ENCODE data around the gene TMEM125.

Gene TMEM125

GRCh38 chr1:43315963-43316737, 46.4 kb downstream of the TMEM125 start:
- no peak overlapping the region for H3K23ac ChIP-seq (ENCODE audit: low read length)
- no peak overlapping the region for H3K27ac ChIP-seq (ENCODE audit: low read depth, low read length)
- no peak overlapping the region for H4K91ac ChIP-seq (ENCODE audit: low read depth, low read length)
- H4K12ac ChIP-seq (ENCODE audit: low read depth, low read length) = no peak overlapping the region
- no peaks in the 10 kb centered on the region for H3K27me3 ChIP-seq (ENCODE audit: insufficient read depth, low read length)
- no peaks in the 10 kb centered on the region for H3K4me1 ChIP-seq (ENCODE audit: control insufficient read depth in 1 of 2, insufficient read depth in 2 of 2, low read length in 2 of 2)
- no peak overlapping the region for H2BK12ac ChIP-seq (ENCODE audit: low read length)
- H3K4me2 ChIP-seq (ENCODE audit: low read length) = no peak overlapping the region
- H3K79me1 ChIP-seq (ENCODE audit: low read length) = no peaks in the 10 kb centered on the region
- no peak overlapping the region for H2BK120ac ChIP-seq (ENCODE audit: insufficient read depth, low read length, poor library complexity)
- H3K14ac ChIP-seq (ENCODE audit: low read length) = no peak overlapping the region
- no peaks in the 10 kb centered on the region for H3K9me3 ChIP-seq (ENCODE audit: insufficient read depth, low read depth, low read length)
- WGBS (ENCODE audit: extremely low coverage, insufficient coverage, insufficient read length) = no CpG with 5 or more reads among the region's 10 CpGs
- H3K4me3 ChIP-seq (ENCODE audit: low read depth, low read length) = no peak overlapping the region
- DNase-seq = no peak
- no peaks in the 10 kb centered on the region for H3K36me3 ChIP-seq (ENCODE audit: control insufficient read depth in 1 of 2, insufficient read depth in 2 of 2, low read length in 2 of 2)
- H2AFZ ChIP-seq (ENCODE audit: insufficient read depth, low read length, poor library complexity) = no peak overlapping the region
- H2AK5ac ChIP-seq (ENCODE audit: low read length) = no peak overlapping the region
- no peaks in the 10 kb centered on the region for H3K79me2 ChIP-seq (ENCODE audit: control insufficient read depth, insufficient read depth, low read length, poor library complexity)
- H4K8ac ChIP-seq (ENCODE audit: low read depth, low read length) = no peak overlapping the region
- no peak overlapping the region for H3K4ac ChIP-seq (ENCODE audit: low read depth, low read length)
- no peak overlapping the region for H3K9ac ChIP-seq (ENCODE audit: low read length)
- no peak overlapping the region for H2BK5ac ChIP-seq (ENCODE audit: low read depth, low read length, poor library complexity)
- H3K18ac ChIP-seq (ENCODE audit: low read length) = no peak overlapping the region

GRCh38 chr1:43316738-43317520, 47.1 kb downstream of the TMEM125 start:
- H2BK12ac ChIP-seq (ENCODE audit: low read length) = no peak overlapping the region

GRCh38 chr1:43317817-43318471, 48.2 kb downstream of the TMEM125 start:
- Histone ChIP-seq H3K79me1 (ENCODE audit: low read length) (no peaks in the 10 kb centered on the region), H3K4me1 (ENCODE audit: control insufficient read depth in 1 of 2, insufficient read depth in 2 of 2, low read length in 2 of 2) (peaks cover 5% of the 10 kb centered on the region in 2 experiments), H4K12ac (ENCODE audit: low read depth, low read length) (no peak overlapping the region), H2BK5ac (ENCODE audit: low read depth, low read length, poor library complexity) (no peak overlapping the region), H4K91ac (ENCODE audit: low read depth, low read length) (no peak overlapping the region), H4K8ac (ENCODE audit: low read depth, low read length) (no peak overlapping the region), H3K27me3 (ENCODE audit: insufficient read depth, low read length) (no peaks in the 10 kb centered on the region), H3K27ac (ENCODE audit: low read depth, low read length) (no peak overlapping the region), H3K36me3 (ENCODE audit: control insufficient read depth in 1 of 2, insufficient read depth in 2 of 2, low read length in 2 of 2) (no peaks in the 10 kb centered on the region), H3K9ac (ENCODE audit: low read length) (no peak overlapping the region), H2AFZ (ENCODE audit: insufficient read depth, low read length, poor library complexity) (no peak overlapping the region), H3K4ac (ENCODE audit: low read depth, low read length) (no peak overlapping the region), H3K18ac (ENCODE audit: low read length) (no peak overlapping the region), H3K23ac (ENCODE audit: low read length) (no peak overlapping the region), H2BK120ac (ENCODE audit: insufficient read depth, low read length, poor library complexity) (no peak overlapping the region), H3K4me3 (ENCODE audit: low read depth, low read length) (no peak overlapping the region), H3K4me2 (ENCODE audit: low read length) (no peak overlapping the region), H3K14ac (ENCODE audit: low read length) (no peak overlapping the region), H2AK5ac (ENCODE audit: low read length) (no peak overlapping the region), H3K9me3 (ENCODE audit: insufficient read depth, low read depth, low read length) (no peaks in the 10 kb centered on the region), H3K79me2 (ENCODE audit: control insufficient read depth, insufficient read depth, low read length, poor library complexity) (no peaks in the 10 kb centered on the region), H2BK12ac (ENCODE audit: low read length) (no peak overlapping the region)
- peak in 1 of 2 donors; percentile 19 for DNase-seq
- no CpG with 5 or more reads among the region's 15 CpGs for WGBS (ENCODE audit: extremely low coverage, insufficient coverage, insufficient read length)

More at GRCh38 chr1:43316738-43317520, 47.1 kb downstream of the TMEM125 start:
- no peak for DNase-seq
- Histone ChIP-seq H4K91ac (ENCODE audit: low read depth, low read length) (no peak overlapping the region), H2BK5ac (ENCODE audit: low read depth, low read length, poor library complexity) (no peak overlapping the region), H2AFZ (ENCODE audit: insufficient read depth, low read length, poor library complexity) (no peak overlapping the region), H3K18ac (ENCODE audit: low read length) (no peak overlapping the region), H3K79me2 (ENCODE audit: control insufficient read depth, insufficient read depth, low read length, poor library complexity) (no peaks in the 10 kb centered on the region), H3K4me3 (ENCODE audit: low read depth, low read length) (no peak overlapping the region), H3K9ac (ENCODE audit: low read length) (no peak overlapping the region), H3K79me1 (ENCODE audit: low read length) (no peaks in the 10 kb centered on the region), H3K14ac (ENCODE audit: low read length) (no peak overlapping the region), H3K4me2 (ENCODE audit: low read length) (no peak overlapping the region), H3K27me3 (ENCODE audit: insufficient read depth, low read length) (no peaks in the 10 kb centered on the region), H4K12ac (ENCODE audit: low read depth, low read length) (no peak overlapping the region), H4K8ac (ENCODE audit: low read depth, low read length) (no peak overlapping the region), H3K4me1 (ENCODE audit: control insufficient read depth in 1 of 2, insufficient read depth in 2 of 2, low read length in 2 of 2) (peaks cover 5% of the 10 kb centered on the region in 2 experiments), H3K27ac (ENCODE audit: low read depth, low read length) (no peak overlapping the region), H3K36me3 (ENCODE audit: control insufficient read depth in 1 of 2, insufficient read depth in 2 of 2, low read length in 2 of 2) (no peaks in the 10 kb centered on the region), H3K9me3 (ENCODE audit: insufficient read depth, low read depth, low read length) (no peaks in the 10 kb centered on the region), H2BK120ac (ENCODE audit: insufficient read depth, low read length, poor library complexity) (no peak overlapping the region), H2AK5ac (ENCODE audit: low read length) (no peak overlapping the region), H3K23ac (ENCODE audit: low read length) (no peak overlapping the region), H3K4ac (ENCODE audit: low read depth, low read length) (no peak overlapping the region)
- no CpG with 5 or more reads among the region's 16 CpGs for WGBS (ENCODE audit: extremely low coverage, insufficient coverage, insufficient read length)

- Histone ChIP-seq H4K12ac (ENCODE audit: low read depth, low read length) (no peak overlapping the region), H3K79me2 (ENCODE audit: control insufficient read depth, insufficient read depth, low read length, poor library complexity) (no peaks in the 10 kb centered on the region)
Observed at GRCh38 chr1:43318831-43319230, 49.0 kb downstream of the TMEM125 start.

More at GRCh38 chr1:43318831-43319230, 49.0 kb downstream of the TMEM125 start:
- Histone ChIP-seq H4K91ac (ENCODE audit: low read depth, low read length) (no peak overlapping the region), H3K9me3 (ENCODE audit: insufficient read depth, low read depth, low read length) (no peaks in the 10 kb centered on the region), H3K27me3 (ENCODE audit: insufficient read depth, low read length) (no peaks in the 10 kb centered on the region), H3K4me1 (ENCODE audit: control insufficient read depth in 1 of 2, insufficient read depth in 2 of 2, low read length in 2 of 2) (peaks cover 5% of the 10 kb centered on the region in 2 experiments), H4K8ac (ENCODE audit: low read depth, low read length) (no peak overlapping the region), H3K4ac (ENCODE audit: low read depth, low read length) (no peak overlapping the region), H2BK5ac (ENCODE audit: low read depth, low read length, poor library complexity) (no peak overlapping the region), H3K23ac (ENCODE audit: low read length) (no peak overlapping the region), H3K14ac (ENCODE audit: low read length) (no peak overlapping the region), H3K36me3 (ENCODE audit: control insufficient read depth in 1 of 2, insufficient read depth in 2 of 2, low read length in 2 of 2) (no peaks in the 10 kb centered on the region), H2BK12ac (ENCODE audit: low read length) (no peak overlapping the region), H3K18ac (ENCODE audit: low read length) (no peak overlapping the region), H3K4me2 (ENCODE audit: low read length) (no peak overlapping the region), H3K4me3 (ENCODE audit: low read depth, low read length) (no peak overlapping the region), H2AFZ (ENCODE audit: insufficient read depth, low read length, poor library complexity) (no peak overlapping the region), H3K79me1 (ENCODE audit: low read length) (no peaks in the 10 kb centered on the region), H2AK5ac (ENCODE audit: low read length) (no peak overlapping the region), H3K9ac (ENCODE audit: low read length) (no peak overlapping the region), H3K27ac (ENCODE audit: low read depth, low read length) (no peak overlapping the region), H2BK120ac (ENCODE audit: insufficient read depth, low read length, poor library complexity) (no peak overlapping the region)
- WGBS (ENCODE audit: extremely low coverage, insufficient coverage, insufficient read length) = no CpG with 5 or more reads among the region's 4 CpGs
- DNase-seq = peak in 1 of 2 donors; percentile 45

All from trophoblast cell (in vitro differentiated cells and primary cell).